GM21515 (cell line): ENCODE results near the gene SMAP2.

Experiments
- ATAC-seq: cut with Tn5 transposase; IDR thresholded peaks from one replicate; pipeline ENCODE4 v1.9.1; 2021; ENCODE audit not compliant: unreplicated experiment

The SMAP2 gene

DNA sequence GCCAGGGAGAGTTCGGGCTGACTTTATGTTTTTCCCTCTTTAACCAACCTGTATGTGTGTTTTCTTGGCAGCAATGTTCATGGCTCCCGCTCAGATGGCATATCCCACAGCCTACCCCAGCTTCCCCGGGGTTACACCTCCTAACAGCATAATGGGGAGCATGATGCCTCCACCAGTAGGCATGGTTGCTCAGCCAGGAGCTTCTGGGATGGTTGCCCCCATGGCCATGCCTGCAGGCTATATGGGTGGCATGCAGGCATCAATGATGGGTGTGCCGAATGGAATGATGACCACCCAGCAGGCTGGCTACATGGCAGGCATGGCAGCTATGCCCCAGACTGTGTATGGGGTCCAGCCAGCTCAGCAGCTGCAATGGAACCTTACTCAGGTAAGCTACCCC lies 43.2 kb downstream of the SMAP2 start:
- no peak for ATAC-seq

DNA sequence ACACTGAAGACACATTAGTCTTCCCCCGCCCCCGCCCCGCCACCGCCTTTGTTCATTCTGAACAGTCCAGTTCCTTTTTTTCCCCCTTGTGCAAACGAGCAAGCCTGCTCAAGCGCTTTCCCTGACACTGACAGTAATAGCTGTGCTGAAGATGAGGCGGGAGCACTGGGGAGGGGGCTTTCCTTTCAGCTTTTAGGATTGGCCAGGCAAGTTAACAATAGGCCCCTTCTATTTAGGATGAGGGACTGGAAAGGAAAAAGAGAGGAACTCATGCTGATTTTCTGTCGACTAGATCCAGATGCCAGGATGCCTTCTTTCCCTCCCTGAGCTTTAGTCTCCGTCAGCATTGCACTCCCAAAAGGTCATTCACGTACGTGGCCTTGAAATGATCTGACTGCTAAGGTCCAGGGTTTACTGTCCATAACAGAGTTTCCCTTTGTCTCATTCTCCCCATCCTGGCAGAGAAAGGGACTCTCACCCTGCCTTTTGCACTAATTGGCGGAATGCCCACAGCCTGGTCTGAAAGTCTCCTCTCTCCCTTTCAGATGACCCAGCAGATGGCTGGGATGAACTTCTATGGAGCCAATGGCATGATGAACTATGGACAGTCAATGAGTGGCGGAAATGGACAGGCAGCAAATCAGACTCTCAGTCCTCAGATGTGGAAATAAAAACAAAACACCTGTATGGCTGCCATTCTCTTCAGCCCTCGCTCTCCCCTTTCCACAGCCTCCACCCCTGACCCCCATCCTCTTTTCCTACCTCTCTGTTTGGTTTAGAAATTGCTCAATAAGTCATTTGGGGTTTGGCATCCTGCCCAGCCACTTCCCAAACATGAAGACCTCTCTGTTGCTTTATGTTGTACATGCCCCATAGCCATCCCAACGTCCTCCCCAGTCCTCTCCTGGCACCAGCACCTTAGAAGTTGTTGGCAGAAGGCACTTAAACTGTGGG lies 48.2 kb downstream of the SMAP2 start:
- no peak for ATAC-seq

DNA sequence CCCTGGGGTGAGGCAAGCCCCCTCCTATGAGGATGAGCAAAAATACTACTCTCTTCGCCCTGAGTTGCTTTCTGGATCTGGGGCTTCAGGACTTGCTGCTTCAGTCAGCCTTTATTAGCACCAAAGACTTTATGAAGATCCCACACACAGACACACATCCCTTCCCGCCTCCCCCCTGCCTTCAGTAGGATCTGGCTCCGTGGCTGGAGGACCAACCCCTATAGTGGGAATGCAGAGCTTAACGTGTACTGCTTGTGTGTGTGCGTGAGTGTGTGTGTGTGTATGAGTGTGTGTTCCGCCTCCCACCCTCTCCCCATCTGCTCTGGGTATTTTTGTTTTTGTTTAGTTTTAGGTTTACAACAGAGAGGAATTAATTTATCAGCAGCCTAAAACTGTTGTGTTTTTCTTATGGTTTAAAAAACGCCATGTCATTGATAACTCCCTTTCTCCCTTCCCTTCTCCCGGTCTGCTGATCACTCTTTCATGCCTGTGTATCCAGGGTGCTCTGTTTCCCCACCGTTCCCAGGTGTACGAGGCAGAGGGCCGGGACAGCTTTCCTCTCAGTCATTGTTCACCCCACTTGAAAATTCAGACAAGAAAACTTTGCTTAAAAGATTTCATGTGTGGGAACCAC lies 49.2 kb downstream of the SMAP2 start:
- ATAC-seq = no peak

DNA sequence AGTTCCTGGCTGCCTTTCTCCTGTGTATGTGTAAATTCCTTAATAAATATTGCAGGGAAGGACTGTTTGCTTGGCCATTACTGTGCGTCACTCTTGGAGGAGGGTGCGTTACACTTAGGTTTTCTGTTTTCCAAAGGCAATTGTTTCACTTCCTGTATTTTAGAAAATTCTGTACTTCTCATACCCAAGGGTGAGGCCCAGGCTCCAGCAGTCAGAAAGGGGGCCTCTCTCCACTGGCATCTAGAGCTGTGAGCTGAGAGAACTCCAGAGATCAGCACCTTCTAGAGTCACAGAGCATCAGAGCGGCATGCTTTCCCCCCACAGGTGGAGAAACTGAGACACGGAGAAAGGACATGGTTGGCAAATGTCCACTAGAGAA lies 49.7 kb downstream of the SMAP2 start:
- ATAC-seq = no peak

DNA sequence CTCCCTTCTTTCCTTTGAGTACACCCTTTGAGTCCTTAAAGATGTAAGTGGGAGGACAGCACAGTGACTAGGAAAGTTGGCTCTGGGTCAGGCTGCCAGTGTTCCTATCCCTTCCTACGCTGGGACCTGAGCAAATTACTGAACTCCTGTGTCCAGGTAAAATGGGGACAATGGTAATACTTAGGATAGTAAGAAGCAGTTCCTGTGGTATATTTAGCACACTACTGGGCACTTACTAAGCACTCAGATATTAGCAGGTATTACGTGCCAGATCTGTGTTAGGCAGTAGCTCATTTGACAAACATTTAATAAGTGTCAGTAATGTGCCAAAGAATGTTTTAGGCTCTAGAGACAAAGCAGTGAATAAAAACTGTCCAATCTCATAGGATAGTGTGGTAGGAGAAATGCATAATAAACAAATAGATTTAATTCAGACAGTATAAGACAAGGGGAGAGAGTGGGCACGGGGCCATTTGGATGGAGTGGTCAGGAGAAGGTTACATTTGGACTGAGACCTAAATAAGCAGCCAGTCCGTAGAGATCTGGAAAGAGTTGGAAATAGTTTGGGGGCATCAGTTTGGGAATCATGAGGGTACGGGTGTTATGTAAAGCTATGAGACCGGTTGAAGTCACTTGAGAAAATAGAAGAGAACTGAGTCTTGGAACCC lies 50.6 kb downstream of the SMAP2 start:
- no peak for ATAC-seq

DNA sequence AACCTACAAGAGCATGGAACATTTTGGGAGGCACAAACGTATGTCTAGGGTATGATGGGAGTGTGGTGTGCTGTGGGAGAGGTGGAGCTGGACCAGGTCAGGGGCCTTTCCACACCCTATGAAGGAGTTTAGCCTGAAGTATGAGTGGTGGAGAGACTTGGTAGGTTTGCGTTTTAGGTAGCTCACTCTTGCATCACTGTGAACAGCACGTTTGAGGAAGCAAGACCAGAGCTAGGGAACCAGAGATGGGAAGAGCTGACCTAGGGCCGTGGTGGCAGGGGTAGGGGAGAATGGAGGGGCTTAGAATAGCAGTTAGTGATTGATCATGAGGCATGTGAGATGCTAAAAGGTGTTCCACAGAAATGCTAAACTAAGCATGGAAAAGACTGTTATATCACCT lies 51.7 kb downstream of the SMAP2 start:
- no peak for ATAC-seq

DNA sequence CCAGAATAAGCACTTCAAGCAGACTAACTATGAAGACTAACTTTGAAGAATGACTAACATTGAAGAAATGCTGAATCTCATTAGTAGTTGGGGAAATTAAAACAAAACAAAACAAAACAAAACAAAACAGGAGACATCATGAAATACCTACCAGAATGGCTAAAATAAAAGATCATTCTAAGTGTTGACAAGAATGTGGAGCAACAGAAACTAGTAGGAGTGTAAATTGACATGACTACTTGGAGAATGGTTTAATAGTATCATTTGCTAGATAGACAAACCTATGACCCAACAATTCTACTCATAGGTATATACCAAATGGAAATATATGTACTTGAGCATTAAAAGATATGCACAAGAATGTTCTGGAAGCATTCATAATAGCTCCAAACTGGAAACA lies 57.9 kb downstream of the SMAP2 start:
- no peak for ATAC-seq

DNA sequence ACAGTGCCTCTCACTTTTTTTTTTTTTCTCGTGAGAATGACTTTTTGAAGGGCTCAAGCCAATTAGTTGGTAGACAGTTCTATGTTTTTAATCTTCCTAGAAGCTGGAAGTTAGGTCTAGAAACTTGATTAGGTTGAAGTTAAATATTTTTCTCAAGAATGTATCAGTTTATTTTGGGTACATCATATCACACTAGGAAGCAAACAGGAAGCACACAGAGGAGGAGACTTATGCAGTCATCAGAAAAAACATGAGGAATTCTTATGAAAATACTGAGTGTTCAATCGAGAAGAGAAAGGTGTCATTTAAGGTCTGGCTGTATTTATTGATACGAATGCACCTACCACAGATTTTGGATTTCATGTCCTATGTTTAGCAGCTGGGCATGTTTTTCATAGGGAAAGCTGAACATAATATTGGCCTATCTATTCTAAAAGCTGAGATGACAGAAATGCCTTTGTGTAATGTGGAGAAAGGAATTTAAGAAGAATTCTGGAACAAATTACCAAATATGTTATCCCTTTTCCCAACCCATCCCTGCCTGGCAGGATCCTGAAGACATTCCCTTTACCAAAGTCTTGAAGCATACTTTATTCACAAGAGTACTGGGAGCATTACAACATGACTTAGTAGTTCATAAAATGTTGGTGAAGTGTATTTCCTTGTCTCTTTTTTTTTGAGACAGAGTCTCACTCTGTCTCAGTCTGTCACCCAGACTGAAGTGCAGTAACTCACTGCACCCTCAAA lies 59.3 kb downstream of the SMAP2 start:
- no peak for ATAC-seq

DNA sequence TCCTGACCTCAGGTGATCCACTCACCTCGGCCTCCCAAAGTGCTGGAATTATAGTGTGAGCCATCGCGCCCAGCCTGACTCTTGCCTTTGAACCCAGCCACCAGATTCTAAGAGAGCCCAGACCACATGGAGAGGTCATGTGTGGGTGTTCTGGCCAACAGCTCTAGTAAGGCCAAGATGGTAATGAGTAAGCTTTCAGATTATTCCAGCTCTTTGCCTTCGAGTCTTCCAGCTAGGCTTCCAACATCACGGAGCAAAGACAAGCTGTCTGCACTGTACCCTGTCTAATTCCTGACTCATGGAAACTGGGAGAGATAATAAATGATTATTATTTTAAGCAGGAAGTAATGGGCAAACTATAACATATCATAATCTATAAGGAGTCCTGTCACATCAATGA lies 61.9 kb downstream of the SMAP2 start:
- ATAC-seq = no peak

DNA sequence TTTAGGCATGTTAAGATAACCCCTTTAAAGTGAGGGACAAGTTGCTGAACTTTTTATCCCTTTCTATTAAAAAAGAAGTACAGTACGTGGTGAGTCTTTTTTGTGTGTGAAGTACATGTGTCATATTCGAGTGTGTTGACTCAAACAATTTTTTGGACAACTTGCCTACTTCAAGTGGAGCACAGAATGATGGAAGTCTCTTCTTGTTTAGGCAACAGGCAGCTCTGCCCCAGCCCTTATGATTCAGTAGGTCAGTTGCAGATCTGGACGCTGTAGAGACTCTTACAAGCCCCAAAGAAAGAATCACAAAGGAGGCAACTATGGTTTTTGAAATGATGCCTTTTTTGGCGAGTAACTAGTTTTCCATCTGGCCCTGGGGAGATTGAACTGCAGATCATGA lies 62.3 kb downstream of the SMAP2 start:
- ATAC-seq = no peak

DNA sequence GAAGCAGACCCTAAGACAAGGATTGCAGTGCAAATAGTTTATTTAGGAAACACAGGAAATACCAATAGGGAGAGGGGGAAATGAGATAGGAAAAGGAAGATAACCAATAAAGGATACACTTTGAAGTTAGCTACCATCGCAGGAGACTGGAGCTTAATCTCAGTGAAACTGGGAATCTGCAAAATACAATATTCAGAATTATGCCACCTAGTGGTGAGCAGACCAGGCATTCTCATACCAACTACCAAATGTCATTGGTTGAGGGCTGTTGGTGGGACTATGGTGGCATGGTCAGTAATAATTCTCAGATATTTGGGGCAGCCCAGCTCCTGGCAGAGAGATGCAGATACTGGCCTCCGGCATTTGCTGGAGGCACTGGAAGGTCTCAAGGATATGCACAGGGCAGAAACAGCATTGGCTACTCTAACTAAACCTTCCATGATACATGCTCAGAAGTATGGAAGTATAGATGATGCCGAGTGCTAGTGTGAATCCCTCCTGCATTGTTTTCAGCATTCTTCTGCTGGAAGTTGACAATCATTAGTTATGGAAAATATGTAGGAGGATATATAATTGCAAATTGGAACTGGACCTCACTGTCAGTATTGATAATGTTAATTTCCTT lies 65.0 kb downstream of the SMAP2 start:
- no peak for ATAC-seq

DNA sequence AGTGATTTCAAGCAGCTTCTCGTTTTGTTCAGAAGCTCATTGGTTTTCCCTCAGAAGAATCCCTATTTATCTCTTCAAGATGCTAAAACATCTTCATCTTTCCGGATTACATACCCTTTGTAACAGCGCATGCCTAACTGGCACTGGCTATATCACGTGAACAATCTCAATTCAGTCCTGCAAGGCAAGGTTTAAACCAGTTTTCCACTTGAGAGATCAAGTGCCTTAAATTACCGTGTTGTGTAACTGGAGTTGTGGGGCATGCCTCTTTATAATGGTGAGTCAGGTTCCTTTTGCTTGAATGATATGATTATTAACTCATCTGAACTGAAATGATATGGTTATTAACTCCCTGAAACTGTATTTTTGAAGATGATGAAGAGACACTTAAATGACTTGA lies 65.7 kb downstream of the SMAP2 start:
- ATAC-seq = no peak

DNA sequence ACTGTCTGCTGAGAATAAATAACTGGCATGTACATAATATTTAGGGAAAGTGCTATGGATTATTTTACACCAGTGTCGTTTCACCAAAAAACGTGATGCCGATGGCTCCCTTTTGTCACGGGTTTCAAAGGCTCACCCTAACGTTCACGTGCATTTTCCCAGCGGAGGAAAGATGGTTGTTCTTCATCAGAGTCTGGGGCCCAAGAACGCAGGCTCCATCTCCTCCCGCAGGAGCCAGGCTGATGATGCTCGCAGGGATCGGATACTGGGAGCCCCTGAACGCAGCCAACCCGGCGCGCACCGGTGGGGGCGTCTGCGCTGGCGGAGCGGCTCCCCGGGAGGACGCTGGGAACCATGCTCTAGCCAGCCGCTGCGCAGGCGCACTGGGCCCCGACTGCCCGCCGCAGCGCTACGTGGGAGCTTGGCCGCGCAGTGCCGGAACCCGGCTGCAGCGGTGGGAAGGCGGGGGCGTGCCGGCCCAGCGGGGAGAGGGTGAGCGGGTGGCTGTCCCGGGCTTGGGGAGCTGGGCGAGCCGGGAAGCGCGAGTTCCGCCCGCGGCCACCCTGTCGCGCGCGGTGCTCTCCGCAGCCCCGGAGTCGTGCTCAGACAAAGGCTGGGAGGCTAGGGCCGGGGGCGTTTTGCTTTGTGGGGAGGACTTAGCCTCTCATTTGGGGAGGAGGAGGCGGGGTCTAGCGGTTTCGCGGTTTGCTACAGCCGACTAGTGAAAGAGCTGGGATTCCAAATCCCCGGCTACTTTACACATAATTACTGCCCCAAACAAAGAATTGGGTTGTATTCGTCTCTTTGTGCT lies 76.4 kb downstream of the SMAP2 start, which contains the start of gene ZFP69B:
ZFP69B (plus strand) TSS at position 793 of the 811 bp plus-strand sequence. CDS start 486 bp downstream, outside the sequence.
- ATAC-seq = peak; percentile 87

DNA sequence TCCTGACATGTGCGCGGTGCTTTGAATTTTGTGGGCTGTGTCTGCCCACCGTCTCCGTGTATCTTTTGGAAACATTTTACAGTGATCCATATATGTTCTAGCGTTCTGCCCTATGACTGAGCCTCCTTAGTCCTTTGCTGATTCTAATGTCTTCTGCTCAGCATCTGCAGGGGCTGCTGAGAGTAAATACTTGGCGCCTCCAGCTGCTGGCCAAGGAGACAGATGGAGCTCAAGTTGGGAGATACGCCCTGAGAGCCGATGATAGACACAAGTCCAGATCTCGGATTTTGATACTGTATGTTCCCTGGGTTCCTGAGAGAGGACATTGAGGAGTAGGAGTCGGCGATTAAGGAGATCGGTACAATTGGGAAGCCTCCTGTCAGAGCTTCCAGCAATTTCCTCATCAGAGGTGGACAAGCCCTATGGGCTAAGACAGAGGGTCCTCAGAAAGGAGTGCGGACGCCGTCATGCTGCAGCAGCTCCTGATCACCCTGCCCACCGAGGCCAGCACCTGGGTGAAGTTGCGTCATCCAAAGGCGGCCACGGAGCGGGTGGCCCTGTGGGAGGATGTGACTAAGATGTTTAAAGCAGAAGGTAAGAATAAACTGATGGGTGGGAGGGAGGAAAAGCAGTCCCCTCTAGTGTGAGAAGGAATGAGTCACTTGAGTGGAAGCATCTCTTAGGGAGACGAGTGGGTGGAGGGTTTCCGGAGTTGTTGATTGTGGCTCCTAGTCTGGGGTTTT lies 77.1 kb downstream of the SMAP2 start:
- peak; percentile 32 for ATAC-seq

DNA sequence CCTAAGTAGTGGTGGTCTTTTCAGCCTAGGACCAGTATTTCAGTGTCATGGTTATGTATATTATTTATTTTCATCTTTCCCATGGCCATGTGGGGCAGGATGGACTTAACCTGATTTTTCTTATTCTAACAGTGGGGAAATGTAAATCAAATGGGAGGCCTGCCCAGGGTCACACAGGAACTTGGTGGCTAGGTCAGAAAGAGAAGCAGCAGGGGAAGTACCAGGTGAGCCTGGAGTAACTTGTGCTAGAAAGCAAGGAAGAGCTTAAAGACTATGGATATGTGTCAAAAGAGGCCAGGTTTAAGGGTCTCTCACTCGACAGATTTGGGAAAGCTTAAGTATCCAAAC lies 77.7 kb downstream of the SMAP2 start:
- ATAC-seq = no peak

DNA sequence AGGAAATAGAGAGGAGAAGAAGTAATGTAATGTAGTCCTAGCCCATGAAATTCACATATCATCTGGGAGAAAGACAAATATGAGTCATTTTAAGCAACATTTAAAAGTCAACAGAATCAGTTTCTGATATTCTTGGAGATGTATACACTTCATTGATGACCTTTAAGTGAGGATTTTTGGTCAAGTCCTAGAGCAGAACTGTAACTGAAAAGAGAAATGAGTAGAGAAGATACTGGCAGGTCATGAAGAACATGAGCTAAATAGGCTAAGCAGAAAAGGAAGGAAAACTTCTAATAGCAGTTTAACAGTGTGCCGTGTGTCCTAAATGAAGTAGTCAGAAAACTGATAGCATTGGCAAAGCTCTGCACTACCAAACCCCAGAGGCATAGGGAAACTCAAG lies 81.3 kb downstream of the SMAP2 start:
- no peak for ATAC-seq

DNA sequence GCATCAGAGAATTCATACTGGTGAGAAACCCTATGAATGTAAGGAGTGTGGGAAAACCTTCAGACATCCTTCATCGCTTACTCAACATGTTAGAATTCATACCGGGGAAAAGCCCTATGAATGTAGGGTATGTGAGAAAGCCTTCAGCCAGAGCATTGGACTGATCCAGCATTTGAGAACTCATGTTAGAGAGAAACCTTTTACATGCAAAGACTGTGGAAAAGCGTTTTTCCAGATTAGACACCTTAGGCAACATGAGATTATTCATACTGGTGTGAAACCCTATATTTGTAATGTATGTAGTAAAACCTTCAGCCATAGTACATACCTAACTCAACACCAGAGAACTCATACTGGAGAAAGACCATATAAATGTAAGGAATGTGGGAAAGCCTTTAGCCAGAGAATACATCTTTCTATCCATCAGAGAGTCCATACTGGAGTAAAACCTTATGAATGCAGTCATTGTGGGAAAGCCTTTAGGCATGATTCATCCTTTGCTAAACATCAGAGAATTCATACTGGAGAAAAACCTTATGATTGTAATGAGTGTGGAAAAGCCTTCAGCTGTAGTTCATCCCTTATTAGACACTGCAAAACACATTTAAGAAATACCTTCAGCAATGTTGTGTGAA lies 89.5 kb downstream of the SMAP2 start:
- no peak for ATAC-seq

DNA sequence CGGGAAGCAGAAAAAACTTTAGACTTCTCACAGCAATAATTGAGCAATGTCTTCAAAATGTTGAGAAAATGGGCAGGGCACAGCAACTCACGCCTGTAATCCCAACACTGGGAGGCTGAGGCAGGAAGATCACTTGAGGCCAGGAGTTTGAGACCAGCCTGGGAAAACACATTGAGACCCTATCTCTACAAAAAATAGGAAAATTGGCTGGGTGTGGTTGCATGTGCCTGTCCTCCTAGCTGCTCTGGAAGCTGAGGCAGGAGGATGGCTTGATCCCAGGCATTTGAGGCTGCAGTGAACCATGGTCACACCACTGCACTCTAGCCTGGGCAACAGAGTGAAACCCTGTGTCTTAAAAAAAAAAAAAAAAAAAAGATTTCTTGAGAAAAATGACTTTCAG lies 95.8 kb downstream of the SMAP2 start:
- no peak for ATAC-seq
